GM19467 (cell line): ENCODE data around the gene DXO.
"Not testable (repeated sequence)": the region's sequence is repeated elsewhere in the genome, so short reads cannot be mapped to it uniquely, and the experiment has no call there.

Experiments
- ATAC-seq: cut with Tn5 transposase; IDR thresholded peaks from one replicate; pipeline ENCODE4 v1.9.1; 2021; ENCODE audit warnings: mild to moderate bottlenecking, moderate library complexity; ENCODE audit not compliant: unreplicated experiment

DXO gene

GRCh38 chr6:31971993-31972708, at the start of gene DXO:
Gene DXO (minus strand): TSS chr6:31972138. CDS start chr6:31971675, 463 bp downstream.
- ATAC-seq: peak; percentile 85

- ATAC-seq: not testable (repeated sequence)
Measured at GRCh38 chr6:32014547-32014946, 42.6 kb upstream of the DXO start, which contains the start of gene C4B. Gene C4B (plus strand): TSS chr6:32014795. CDS start chr6:32014846, 51 bp downstream.

- not testable (repeated sequence) for ATAC-seq
Measured at GRCh38 chr6:32013738-32014137, 41.8 kb upstream of the DXO start.

- not testable (repeated sequence) for ATAC-seq
Measured at GRCh38 chr6:32012941-32013617, 41.1 kb upstream of the DXO start.

GRCh38 chr6:32010856-32011530, 39.1 kb upstream of the DXO start:
- not testable (repeated sequence) for ATAC-seq

- ATAC-seq: not testable (repeated sequence)
Measured at GRCh38 chr6:32009537-32009936, 37.6 kb upstream of the DXO start.

GRCh38 chr6:32008616-32009015, 36.7 kb upstream of the DXO start:
- not testable (repeated sequence) for ATAC-seq

GRCh38 chr6:32008037-32008436, 36.1 kb upstream of the DXO start:
- not testable (repeated sequence) for ATAC-seq

GRCh38 chr6:32007086-32007485, 35.1 kb upstream of the DXO start:
- ATAC-seq: not testable (repeated sequence)

- not testable (repeated sequence) for ATAC-seq
Measured at GRCh38 chr6:32005991-32006529, 34.1 kb upstream of the DXO start.

GRCh38 chr6:32005538-32005880, 33.6 kb upstream of the DXO start:
- not testable (repeated sequence) for ATAC-seq

GRCh38 chr6:32004864-32005537, 33.1 kb upstream of the DXO start:
- ATAC-seq: not testable (repeated sequence)

GRCh38 chr6:32004393-32004792, 32.5 kb upstream of the DXO start:
- ATAC-seq: not testable (repeated sequence)

- ATAC-seq: not testable (repeated sequence)
Measured at GRCh38 chr6:32003301-32003700, 31.4 kb upstream of the DXO start.

- ATAC-seq: not testable (repeated sequence)
Measured at GRCh38 chr6:32002546-32003268, 30.8 kb upstream of the DXO start.

- ATAC-seq: not testable (repeated sequence)
Measured at GRCh38 chr6:31996385-31996784, 24.4 kb upstream of the DXO start.

- ATAC-seq: not testable (repeated sequence)
Measured at GRCh38 chr6:31994421-31994820, 22.5 kb upstream of the DXO start.

GRCh38 chr6:31989363-31989762, 17.4 kb upstream of the DXO start:
- ATAC-seq: not testable (repeated sequence)

- not testable (repeated sequence) for ATAC-seq
Measured at GRCh38 chr6:31981744-31982143, 9.8 kb upstream of the DXO start, which contains the start of gene C4A. Gene C4A (plus strand): TSS chr6:31982057. CDS start chr6:31982108, 51 bp downstream.

GRCh38 chr6:31980998-31981397, 9.1 kb upstream of the DXO start:
- not testable (repeated sequence) for ATAC-seq
